ENCODE data around the gene CD200R1L.
"Not testable (repeated sequence)": the region's sequence is repeated elsewhere in the genome, so short reads cannot be mapped to it uniquely, and the experiment has no call there.

The CD200R1L gene

GRCh38 chr3:112858410-112859069 lies 11.9 kb upstream of the CD200R1L start:
- TF ChIP-seq CTCF (IDR thresholded peaks at IDR 0.05; ENCODE audit: borderline replicate concordance, control extremely low read depth, extremely low read depth, insufficient read depth, missing control alignments): no peak
- DNase-seq (ENCODE audit: low spot score): no peak

GRCh38 chr3:112857526-112857925 lies 10.9 kb upstream of the CD200R1L start:
- in situ Hi-C loops (cut with MboI; ENCODE audit: low sequenced_read_pairs, unreplicated experiment): no loop called here
- no peak for DNase-seq (ENCODE audit: low spot score)
- TF ChIP-seq CTCF (IDR thresholded peaks at IDR 0.05; ENCODE audit: borderline replicate concordance, control extremely low read depth, extremely low read depth, insufficient read depth, missing control alignments): no peak

More at GRCh38 chr3:112858410-112859069, 11.9 kb upstream of the CD200R1L start:
- in situ Hi-C loops (cut with MboI; ENCODE audit: low sequenced_read_pairs, unreplicated experiment): no loop called here

- no peak for DNase-seq (ENCODE audit: low spot score)
- TF ChIP-seq CTCF (IDR thresholded peaks at IDR 0.05; ENCODE audit: borderline replicate concordance, control extremely low read depth, extremely low read depth, insufficient read depth, missing control alignments): no peak
- in situ Hi-C loops (cut with MboI; ENCODE audit: low sequenced_read_pairs, unreplicated experiment): no loop called here
Measured at GRCh38 chr3:112856537-112856936, 9.9 kb upstream of the CD200R1L start.

GRCh38 chr3:112855883-112856282 lies 9.2 kb upstream of the CD200R1L start:
- in situ Hi-C loops (cut with MboI; ENCODE audit: low sequenced_read_pairs, unreplicated experiment): no loop called here
- no peak for TF ChIP-seq CTCF (IDR thresholded peaks at IDR 0.05; ENCODE audit: borderline replicate concordance, control extremely low read depth, extremely low read depth, insufficient read depth, missing control alignments)
- DNase-seq (ENCODE audit: low spot score): no peak

GRCh38 chr3:112855074-112855473 lies 8.4 kb upstream of the CD200R1L start:
- DNase-seq (ENCODE audit: low spot score): not testable (repeated sequence)

GRCh38 chr3:112848196-112848595 lies 1.5 kb upstream of the CD200R1L start:
- in situ Hi-C loops (cut with MboI; ENCODE audit: low sequenced_read_pairs, unreplicated experiment): no loop called here
- TF ChIP-seq CTCF (IDR thresholded peaks at IDR 0.05; ENCODE audit: borderline replicate concordance, control extremely low read depth, extremely low read depth, insufficient read depth, missing control alignments): no peak
- no peak for DNase-seq (ENCODE audit: low spot score)

More at GRCh38 chr3:112855074-112855473, 8.4 kb upstream of the CD200R1L start:
- in situ Hi-C loops (cut with MboI; ENCODE audit: low sequenced_read_pairs, unreplicated experiment): not testable (repeated sequence)

- no peak for TF ChIP-seq CTCF (IDR thresholded peaks at IDR 0.05; ENCODE audit: borderline replicate concordance, control extremely low read depth, extremely low read depth, insufficient read depth, missing control alignments)
- no peak for DNase-seq (ENCODE audit: low spot score)
- in situ Hi-C loops (cut with MboI; ENCODE audit: low sequenced_read_pairs, unreplicated experiment): no loop called here
Measured at GRCh38 chr3:112847692-112848091, 1.0 kb upstream of the CD200R1L start.

Data from GM13976 (cell line).